ENCODE results near the gene AACS. TPM values are rescaled to one million over a fixed set of nuclear protein-coding genes. Genes with fewer than 3 reads are reported as not detected.

Gene AACS
- total RNA-seq, 4 donors from 2014 or later, result 29.4 to 46.6 (median 37.1) TPM

- no peak overlapping the region for H3K4me3 ChIP-seq
- H3K4me1 ChIP-seq, result no peaks in the 10 kb centered on the region
- H3K9me3 ChIP-seq, result no peaks in the 10 kb centered on the region
- no peak for DNase-seq
- H3K36me3 ChIP-seq, result peaks cover 0 to 20% (median 0%) of the 10 kb centered on the region in 3 donors
- no peaks in the 10 kb centered on the region for H3K27me3 ChIP-seq
- TF ChIP-seq POLR2A (IDR thresholded peaks at IDR 0.05), result no peak
- TF ChIP-seq, protein P1, sequence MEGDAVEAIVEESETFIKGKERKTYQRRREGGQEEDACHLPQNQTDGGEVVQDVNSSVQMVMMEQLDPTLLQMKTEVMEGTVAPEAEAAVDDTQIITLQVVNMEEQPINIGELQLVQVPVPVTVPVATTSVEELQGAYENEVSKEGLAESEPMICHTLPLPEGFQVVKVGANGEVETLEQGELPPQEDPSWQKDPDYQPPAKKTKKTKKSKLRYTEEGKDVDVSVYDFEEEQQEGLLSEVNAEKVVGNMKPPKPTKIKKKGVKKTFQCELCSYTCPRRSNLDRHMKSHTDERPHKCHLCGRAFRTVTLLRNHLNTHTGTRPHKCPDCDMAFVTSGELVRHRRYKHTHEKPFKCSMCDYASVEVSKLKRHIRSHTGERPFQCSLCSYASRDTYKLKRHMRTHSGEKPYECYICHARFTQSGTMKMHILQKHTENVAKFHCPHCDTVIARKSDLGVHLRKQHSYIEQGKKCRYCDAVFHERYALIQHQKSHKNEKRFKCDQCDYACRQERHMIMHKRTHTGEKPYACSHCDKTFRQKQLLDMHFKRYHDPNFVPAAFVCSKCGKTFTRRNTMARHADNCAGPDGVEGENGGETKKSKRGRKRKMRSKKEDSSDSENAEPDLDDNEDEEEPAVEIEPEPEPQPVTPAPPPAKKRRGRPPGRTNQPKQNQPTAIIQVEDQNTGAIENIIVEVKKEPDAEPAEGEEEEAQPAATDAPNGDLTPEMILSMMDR (IDR thresholded peaks at IDR 0.05), result no peak
- H3K27ac ChIP-seq, result no peak overlapping the region
Observed at GRCh38 chr12:125099409-125099782, 34.2 kb downstream of the AACS start.

DNA sequence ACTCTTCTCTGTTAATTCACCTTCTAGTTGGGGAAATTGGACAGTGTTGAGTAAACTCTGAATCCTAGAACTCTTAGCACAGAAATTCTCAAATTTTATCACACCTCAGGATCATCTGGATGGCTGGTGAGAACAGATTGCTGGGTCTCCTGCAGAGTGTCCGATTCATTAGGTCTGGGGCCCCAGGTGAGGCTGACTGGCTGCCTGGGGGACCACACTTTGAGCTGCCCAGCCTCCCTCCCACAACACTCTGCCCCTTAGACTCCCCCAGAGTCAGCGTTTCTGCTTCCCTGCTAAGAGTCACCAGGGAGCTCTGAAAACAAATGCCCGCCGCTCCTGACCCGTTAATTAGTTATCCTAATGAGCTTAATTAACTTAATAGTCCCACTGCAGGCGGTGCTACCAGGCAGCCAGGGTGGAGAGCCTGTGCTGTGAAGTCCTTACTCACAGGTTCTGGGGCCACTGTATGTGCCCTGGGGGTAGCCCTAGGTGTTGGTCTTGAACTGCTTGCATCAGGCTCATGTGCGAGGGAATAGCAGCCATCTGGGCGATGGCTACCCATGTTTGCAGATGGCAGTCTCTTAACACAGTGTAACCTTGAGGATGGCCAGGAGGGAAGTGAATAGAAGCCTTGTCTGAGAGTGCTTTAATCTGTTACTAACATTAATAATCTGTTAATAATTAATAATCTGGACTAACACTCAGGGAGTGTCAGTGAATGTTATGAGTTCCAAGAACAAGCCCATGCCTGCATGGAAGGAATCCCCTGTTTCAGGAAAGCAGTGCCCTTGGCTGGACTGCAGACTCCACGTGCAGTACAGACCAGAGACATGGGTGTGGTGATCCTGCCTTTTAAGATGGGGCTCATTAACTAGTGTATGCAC is 35.6 kb downstream of the AACS start:
- H3K9me3 ChIP-seq, result no peaks in the 10 kb centered on the region
- no peak for TF ChIP-seq POLR2A (IDR thresholded peaks at IDR 0.05)
- TF ChIP-seq, protein P1 (IDR thresholded peaks at IDR 0.05), result no peak
- DNase-seq, result no peak
- peaks cover 0 to 32% (median 0%) of the 10 kb centered on the region in 3 donors for H3K36me3 ChIP-seq
- H3K4me3 ChIP-seq, result no peak overlapping the region
- H3K27me3 ChIP-seq, result no peaks in the 10 kb centered on the region
- H3K4me1 ChIP-seq, result no peaks in the 10 kb centered on the region
- H3K27ac ChIP-seq, result no peak overlapping the region

- Histone ChIP-seq H3K4me3 (no peak overlapping the region), H3K9me3 (no peaks in the 10 kb centered on the region), H3K4me1 (no peaks in the 10 kb centered on the region), H3K36me3 (peaks cover 0 to 66% (median 0%) of the 10 kb centered on the region in 3 donors), H3K27ac (no peak overlapping the region), H3K27me3 (no peaks in the 10 kb centered on the region)
- TF ChIP-seq, protein P1 (IDR thresholded peaks at IDR 0.05), result no peak
- TF ChIP-seq POLR2A (IDR thresholded peaks at IDR 0.05), result no peak
- DNase-seq, result no peak
Observed at GRCh38 chr12:125104982-125105381, 39.7 kb downstream of the AACS start.

GRCh38 chr12:125105600-125105999 is 40.4 kb downstream of the AACS start:
- Histone ChIP-seq H3K4me1 (no peaks in the 10 kb centered on the region), H3K27ac (no peak overlapping the region), H3K9me3 (no peaks in the 10 kb centered on the region), H3K27me3 (no peaks in the 10 kb centered on the region), H3K36me3 (peaks cover 0 to 66% (median 0%) of the 10 kb centered on the region in 3 donors), H3K4me3 (no peak overlapping the region)
- TF ChIP-seq, protein P1 (IDR thresholded peaks at IDR 0.05), result no peak
- no peak for TF ChIP-seq POLR2A (IDR thresholded peaks at IDR 0.05)
- no peak for DNase-seq

- Histone ChIP-seq H3K27ac (no peak overlapping the region), H3K4me1 (no peaks in the 10 kb centered on the region), H3K9me3 (no peaks in the 10 kb centered on the region), H3K36me3 (peaks cover 0 to 57% (median 0%) of the 10 kb centered on the region in 3 donors), H3K27me3 (no peaks in the 10 kb centered on the region), H3K4me3 (no peak overlapping the region)
- TF ChIP-seq, protein P1 (IDR thresholded peaks at IDR 0.05), result no peak
- no peak for TF ChIP-seq POLR2A (IDR thresholded peaks at IDR 0.05)
- no peak for DNase-seq
Observed at GRCh38 chr12:125110641-125111360, 45.6 kb downstream of the AACS start.
